ENCODE data around the gene DAPK1.
"Not testable (repeated sequence)": the region's sequence is repeated elsewhere in the genome, so short reads cannot be mapped to it uniquely, and the experiment has no call there.

Gene DAPK1

GRCh38 chr9:87742813-87743428, 245.3 kb downstream of the DAPK1 start:
- DNase-seq (ENCODE audit: low spot score), result no peak

DNA sequence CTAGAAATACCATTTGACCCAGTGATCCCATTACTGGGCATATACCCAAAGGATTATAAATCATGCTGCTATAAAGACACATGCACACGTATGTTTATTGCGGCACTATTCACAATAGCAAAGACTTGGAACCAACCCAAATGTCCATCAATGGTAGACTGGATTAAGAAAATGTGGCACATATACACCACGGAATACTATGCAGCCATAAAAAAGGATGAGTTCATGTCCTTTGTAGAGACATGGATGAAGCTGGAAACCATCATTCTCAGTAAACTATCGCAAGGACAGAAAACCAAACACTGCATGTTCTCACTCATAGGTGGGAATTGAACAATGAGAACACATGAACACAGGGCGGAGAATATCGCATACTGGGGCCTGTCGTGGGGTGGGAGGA, 246.6 kb downstream of the DAPK1 start:
- not testable (repeated sequence) for DNase-seq (ENCODE audit: low spot score)

- DNase-seq (ENCODE audit: low spot score), result no peak
These were observed 248.5 kb downstream of the DAPK1 start for GRCh38 chr9:87746186-87746585.

GRCh38 chr9:87748881-87749280, 251.2 kb downstream of the DAPK1 start:
- DNase-seq (ENCODE audit: low spot score), result no peak

- no peak for DNase-seq (ENCODE audit: low spot score)
These were observed 251.8 kb downstream of the DAPK1 start for GRCh38 chr9:87749335-87750035.

DNA sequence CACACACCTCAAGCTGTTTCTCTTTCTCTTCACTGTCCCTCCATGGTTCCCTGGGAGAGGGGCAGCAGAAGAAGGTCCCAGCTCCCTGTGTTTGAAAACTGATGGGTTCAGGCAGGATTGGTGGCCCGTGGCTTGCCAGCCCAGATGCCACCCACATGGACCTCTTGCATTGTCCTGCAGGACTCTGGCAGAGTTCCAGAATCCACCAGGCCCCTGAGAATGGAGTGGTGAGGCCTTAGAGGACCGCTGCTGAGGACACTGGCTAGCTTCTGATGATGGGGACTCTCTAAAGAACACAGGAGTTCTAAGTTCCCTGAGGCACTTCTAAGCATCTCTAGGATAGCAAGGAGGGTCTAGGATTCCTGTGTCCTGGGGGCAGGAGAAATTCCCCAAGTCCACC, 253.1 kb downstream of the DAPK1 start:
- no peak for DNase-seq (ENCODE audit: low spot score)

DNA sequence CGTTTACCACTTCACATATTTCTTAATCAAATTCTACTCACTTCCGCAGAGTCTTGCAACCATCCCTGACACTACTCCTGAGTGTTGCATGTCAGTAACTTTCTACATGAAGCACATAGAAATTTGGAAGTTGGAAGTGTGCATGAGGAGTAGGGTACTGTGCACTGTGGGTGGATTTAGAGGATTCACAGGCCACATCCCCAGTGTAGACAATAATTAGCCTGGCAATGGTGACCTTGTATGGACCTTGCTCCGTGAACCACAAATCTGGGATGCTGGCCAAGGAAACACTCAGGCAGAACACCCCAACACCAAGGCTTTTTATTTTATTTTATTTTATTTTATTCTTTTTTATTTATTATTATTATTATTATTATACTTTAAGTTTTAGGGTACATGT, 253.8 kb downstream of the DAPK1 start:
- DNase-seq (ENCODE audit: low spot score), result no peak

DNA sequence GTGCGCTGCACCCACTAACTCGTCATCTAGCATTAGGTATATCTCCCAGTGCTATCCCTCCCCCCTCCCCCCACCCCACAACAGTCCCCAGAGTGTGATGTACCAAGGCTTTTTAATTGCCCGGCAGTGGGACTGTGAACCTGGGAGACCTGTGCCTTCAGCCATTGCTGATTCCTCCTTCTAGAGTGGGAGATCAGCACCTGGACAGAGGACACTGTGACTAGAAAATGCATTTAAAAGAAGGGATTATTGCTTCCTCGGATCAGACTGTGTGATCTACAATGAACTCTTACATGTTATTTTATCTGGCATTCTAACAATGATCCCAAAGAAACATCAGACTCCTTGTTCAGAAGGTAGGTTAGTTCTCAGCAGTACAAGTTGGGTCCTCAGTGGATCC, 254.2 kb downstream of the DAPK1 start:
- DNase-seq (ENCODE audit: low spot score), result no peak

- DNase-seq (ENCODE audit: low spot score), result no peak
These were observed 255.6 kb downstream of the DAPK1 start for GRCh38 chr9:87753313-87753712.

All from LoVo (cell line).